GM12892 (cell line): ENCODE measurements around the gene CBS.

Experiments
- DNase-seq: peaks from one replicate; pipeline ENCODE4 v3.0.0; 2011; ENCODE audit not compliant: insufficient read length
- FAIRE-seq: peaks from 2 replicates; lab custom pipeline; 2011; peaks lifted over from hg19 to GRCh38; lab: Jason Lieb, UNC
- POLR2A ChIP-seq: IDR thresholded peaks from 2 replicates; pipeline ENCODE4 v1.6.1; 2011; ENCODE audit warnings: low read depth, low read length, control low read depth
- POLR2AphosphoS5 ChIP-seq: IDR thresholded peaks from 2 replicates; pipeline ENCODE4 v1.6.1; 2011; ENCODE audit warnings: low read depth, low read length, control low read depth
- TAF1 ChIP-seq: IDR thresholded peaks from 2 replicates; pipeline ENCODE4 v1.6.1; 2011; ENCODE audit warnings: low read depth, mild to moderate bottlenecking, control low read depth, low read length, borderline replicate concordance

Gene CBS

DNA sequence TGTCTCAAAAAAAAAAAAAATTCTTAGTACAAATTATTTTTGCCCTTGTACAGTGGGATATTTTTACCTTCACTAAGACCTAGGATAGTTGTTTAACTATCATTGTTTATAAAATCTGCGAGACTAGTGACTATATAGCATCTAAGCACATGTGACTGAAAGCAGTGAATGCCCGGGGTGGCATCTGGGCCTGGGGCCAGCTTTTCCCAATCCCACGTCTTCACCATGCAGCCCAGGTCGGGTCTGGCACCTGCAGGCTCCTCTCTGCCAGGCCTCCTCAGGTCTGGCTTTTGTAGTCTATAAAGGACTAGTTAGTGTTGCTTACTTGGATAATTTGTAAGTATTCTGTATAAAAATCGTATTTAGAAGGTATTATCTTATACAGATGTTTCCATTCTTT lies 40.8 kb downstream of the CBS start:
- DNase-seq: no peak
- TF ChIP-seq POLR2AphosphoS5: no peak
- no peak for TF ChIP-seq POLR2A
- TF ChIP-seq TAF1: no peak
- FAIRE-seq: no peak

DNA sequence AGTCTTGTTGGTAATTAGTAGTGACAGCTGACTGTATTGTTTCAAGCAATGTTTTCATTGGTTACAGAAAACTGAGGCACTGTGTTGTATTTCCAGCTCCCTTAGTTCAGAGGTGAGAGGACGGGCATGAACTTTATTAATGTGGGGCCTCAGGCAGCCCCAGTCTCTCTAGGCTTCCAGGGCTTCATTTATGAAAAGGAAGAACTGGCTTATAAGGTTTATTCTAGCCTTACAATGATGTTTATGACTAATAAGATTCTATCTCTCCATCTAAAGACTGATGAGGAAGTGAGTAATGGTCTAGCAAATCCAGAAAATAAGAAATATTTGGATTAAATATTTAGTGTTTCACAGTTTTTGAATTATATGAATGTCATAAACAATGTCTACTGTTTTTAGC lies 41.5 kb downstream of the CBS start:
- no peak for TF ChIP-seq POLR2AphosphoS5
- no peak for TF ChIP-seq POLR2A
- TF ChIP-seq TAF1: no peak
- FAIRE-seq: no peak
- DNase-seq: no peak

DNA sequence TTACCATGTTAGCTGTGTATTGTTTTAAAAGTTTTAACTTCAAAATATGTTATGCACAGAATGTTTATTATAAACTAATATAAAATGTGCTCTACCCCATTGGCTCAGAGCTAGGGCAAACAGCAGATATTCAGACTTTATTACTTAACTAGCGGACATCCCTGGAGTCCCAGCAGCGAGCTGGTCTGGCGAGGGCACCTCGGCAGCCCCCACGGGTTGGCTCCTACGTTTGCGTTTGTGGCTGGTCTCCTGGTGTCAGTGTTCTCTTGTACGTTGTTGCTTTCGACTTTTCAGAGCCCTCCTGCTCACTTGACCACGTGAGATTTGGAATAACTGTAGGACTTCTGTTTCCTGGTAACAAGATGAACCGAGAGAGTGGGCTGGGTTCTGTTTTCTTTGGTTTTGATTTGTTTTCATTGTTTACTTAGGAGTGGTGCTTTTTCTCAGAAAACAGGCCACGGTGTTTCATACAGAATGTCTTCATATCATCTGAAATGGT lies 44.5 kb downstream of the CBS start:
- DNase-seq: no peak
- FAIRE-seq: no peak
- TF ChIP-seq POLR2A (no peak), TAF1 (no peak), POLR2AphosphoS5 (no peak)

DNA sequence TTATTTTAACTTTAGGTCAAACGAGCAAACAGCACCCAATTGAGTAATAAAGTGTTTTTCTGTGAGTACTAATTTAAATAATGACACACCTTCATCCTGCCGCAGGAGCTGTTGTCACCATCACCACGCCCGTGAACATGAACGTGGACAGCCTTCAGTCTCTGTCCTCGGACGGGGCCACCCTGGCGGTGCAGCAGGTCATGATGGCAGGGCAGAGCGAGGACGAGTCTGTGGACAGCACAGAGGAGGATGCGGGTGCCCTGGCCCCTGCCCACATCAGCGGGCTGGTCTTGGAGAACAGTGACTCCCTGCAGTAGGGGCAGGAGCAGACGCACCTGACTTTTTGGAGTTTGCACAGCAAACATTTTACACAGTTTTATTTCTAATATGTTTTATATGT lies 45.9 kb downstream of the CBS start:
- DNase-seq (no peak), FAIRE-seq (no peak)
- TF ChIP-seq TAF1 (no peak), POLR2A (no peak), POLR2AphosphoS5 (no peak)

DNA sequence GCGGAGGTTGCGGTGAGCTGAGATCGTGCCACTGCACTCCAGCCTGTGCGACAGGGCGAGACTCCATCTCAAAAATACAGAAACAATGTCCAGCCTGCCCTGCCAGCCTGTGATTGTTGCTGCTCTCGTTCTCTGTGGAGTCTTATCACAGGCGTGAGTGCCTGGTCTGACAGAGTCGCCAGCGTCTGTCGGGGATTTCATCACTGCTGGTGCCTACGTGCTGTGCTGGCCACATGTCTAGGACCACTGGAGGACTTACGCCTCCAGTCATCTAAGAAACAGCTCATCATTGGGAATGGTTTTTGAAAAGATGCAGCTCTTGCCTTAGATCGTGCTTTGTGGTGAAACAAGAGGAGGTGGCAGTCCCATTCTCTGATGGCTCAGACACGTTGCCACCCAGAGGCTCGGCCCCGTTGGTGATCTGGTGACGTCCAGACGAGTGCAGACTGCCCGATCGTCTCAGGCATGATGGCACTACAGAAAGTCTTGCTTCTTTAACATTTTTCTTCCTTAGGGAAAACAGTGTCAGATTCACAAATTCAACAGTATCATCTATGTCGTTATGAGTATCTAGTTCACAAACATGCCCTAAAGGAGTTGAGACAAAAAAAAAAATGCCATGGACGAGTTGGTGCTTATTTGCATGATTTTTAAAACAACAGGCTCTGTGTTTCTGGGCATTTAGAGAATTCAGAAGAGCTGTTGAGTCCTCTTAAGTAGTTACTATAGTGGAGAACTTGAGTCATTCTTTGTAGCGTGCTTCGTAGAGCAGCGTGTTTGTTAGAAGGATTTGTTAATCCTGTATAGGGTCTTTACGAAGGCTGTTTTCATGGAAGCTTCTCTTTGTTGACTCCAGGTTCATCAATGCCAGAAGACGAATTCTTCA lies 47.5 kb downstream of the CBS start:
- FAIRE-seq (no peak), DNase-seq (no peak)
- TF ChIP-seq POLR2A (no peak), TAF1 (no peak), POLR2AphosphoS5 (no peak)

DNA sequence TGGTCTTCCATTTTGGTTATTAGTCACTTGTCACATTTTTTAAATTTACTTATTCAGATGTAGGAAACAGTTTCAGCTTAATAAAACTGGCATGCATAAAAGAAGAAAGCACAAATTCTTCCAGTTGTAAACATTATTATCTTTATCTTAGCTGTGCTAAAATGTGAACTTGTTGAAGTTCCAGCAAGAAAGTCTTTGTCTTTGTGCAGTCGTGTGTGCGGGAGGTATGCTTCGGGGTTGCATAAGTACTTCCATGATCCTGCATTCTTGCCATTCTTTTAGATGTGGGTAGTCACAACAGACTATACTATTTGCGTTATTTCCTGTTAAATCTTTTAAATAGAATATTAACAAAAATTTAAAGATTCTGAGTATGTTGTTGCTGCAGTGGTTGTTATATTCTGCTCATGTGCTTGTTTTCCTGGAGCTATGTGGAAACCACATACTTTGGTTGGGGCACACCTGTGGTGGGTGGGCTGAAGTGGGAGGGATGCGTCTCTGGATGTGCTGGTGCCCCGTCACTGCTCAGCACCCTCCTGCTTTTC lies 49.9 kb downstream of the CBS start:
- TF ChIP-seq TAF1 (no peak), POLR2A (no peak), POLR2AphosphoS5 (no peak)
- FAIRE-seq: no peak
- no peak for DNase-seq

DNA sequence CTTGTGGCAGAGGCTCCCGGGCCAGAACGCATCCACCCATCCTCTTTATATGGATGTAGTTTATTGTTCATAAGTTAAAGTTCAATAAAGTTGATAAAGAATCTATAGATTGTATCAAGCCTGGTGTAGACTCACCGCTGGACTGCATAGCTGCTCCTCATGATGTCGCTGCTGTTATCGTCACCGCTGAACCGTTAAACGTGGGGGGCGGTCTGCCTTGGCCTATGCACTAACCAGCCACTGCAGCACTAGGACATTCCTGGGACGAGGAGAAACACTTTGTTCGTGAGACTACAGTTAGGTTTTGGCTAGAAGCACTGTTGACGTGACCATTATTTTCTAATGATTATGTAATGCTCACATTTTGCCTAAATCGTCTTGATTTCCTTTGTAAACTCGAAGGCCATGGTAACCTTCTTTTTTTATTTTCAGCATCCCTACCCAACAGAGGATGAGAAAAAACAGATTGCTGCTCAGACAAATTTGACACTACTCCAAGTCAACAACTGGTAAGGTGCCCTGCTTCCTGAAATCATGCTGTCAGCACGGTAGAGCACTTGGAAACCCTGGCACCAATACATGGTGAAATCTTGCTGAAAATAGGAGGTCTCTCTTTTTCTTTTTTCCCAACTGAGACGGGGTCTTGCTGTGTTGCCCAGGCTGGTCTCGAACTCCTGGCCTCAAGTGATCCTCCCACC lies 51.0 kb downstream of the CBS start:
- no peak for TF ChIP-seq POLR2AphosphoS5
- no peak for TF ChIP-seq TAF1
- no peak for TF ChIP-seq POLR2A
- DNase-seq (no peak), FAIRE-seq (no peak)

DNA sequence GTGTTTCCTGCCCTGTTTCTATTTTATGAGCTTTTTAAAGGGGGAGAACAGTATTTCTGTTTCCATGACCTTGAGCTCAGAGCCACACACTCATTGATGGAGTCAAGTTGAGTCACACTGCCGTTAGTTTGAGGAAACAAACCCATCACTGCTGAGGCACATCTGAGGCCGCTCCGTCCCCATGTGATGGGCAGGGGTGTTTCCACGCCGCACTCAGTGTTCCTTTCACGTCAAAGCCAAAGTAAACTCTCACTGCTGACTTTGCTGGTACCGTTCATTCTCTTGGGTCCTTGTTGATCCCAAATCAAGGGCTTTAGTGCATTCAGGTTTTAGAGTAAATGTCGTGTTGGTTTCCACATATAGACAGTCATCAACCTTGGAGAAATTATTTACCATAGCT lies 52.5 kb downstream of the CBS start:
- TF ChIP-seq TAF1 (no peak), POLR2A (no peak), POLR2AphosphoS5 (no peak)
- FAIRE-seq (no peak), DNase-seq (no peak)

DNA sequence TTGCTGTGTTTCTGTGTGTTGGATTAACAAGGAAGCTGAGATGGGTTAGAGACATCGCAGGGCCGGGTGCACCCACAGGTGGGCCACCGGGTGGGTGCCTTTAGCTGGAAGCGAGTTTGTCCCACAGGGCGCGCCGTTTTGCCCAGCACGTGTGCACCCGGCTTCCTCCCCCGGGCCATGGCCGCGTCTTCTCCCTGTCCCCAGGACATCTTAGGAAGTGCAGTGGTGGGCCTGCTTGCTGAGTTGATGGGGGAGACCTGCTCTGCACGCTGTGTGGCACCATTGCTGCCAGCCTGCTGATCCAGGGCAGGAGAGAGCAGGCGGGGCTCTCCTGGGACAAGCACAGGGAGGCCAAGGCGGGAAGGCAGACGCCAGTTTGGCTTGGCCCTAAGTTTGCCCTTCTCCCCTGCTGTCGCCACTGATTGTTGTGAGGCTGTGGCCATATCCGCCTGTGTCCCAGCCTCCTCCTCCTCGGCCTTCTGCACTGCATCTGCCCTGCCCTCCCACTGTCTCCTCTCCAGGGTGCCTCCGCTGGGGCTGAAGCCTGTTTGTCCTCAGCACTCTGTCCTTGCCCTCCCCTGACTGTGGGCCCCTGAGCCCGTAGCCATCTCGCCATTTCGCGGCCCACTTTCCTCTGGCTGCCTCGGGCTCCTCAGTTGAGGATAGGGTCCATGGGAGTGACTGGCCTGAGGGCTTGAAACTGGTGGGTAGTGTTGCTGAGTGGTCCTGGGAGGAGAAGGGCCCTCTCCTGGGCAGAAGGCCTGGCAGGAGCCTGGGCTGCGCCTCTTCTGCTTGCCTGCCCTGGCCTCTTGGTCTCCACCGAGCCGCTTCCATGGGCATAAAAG lies 53.7 kb downstream of the CBS start:
- FAIRE-seq (no peak), DNase-seq (no peak)
- no peak for TF ChIP-seq TAF1
- no peak for TF ChIP-seq POLR2A

DNA sequence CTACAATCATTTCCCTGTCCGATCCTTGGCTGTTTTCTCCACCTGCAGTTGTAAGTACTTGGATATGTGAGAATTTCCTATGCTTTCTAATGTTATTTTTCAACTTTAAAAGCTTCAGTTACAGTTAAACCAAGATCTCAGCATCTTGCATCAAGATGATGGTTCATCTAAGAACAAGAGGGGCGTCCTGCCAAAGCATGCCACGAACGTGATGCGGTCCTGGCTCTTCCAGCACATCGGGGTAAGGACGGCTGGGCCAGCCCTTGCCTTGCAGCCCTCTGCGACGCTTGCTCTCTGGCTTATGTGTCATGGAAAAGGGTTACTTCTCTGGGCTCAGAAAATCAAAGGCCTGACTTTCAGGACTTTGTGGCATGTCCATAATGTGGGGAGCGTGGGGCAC lies 54.4 kb downstream of the CBS start:
- DNase-seq: no peak
- TF ChIP-seq POLR2A: no peak
- no peak for TF ChIP-seq TAF1
- TF ChIP-seq POLR2AphosphoS5: no peak
- FAIRE-seq: no peak

DNA sequence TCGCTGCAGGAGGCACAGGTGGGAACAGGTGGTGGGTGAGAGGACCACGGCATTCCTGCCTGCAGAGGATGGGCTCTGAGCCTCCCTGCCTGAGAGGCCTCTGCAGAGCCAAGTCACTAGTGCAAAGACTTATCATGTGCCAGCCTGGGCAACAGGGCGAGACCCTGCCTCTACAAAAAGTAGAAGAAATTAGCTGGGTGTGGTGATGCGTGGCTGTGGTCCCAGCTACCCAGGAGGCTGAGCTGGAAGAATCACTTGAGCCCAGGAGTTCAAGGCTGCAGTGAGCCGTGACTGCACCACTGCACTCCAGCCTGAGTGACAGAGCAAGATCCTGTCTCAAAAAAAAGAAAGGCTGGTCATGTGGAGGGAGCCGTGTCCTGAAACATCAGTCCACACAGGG lies 54.9 kb downstream of the CBS start:
- no peak for FAIRE-seq
- no peak for DNase-seq
- TF ChIP-seq POLR2A (no peak), POLR2AphosphoS5 (no peak), TAF1 (no peak)
